ENCODE results near the gene ZBBX.

DNA sequence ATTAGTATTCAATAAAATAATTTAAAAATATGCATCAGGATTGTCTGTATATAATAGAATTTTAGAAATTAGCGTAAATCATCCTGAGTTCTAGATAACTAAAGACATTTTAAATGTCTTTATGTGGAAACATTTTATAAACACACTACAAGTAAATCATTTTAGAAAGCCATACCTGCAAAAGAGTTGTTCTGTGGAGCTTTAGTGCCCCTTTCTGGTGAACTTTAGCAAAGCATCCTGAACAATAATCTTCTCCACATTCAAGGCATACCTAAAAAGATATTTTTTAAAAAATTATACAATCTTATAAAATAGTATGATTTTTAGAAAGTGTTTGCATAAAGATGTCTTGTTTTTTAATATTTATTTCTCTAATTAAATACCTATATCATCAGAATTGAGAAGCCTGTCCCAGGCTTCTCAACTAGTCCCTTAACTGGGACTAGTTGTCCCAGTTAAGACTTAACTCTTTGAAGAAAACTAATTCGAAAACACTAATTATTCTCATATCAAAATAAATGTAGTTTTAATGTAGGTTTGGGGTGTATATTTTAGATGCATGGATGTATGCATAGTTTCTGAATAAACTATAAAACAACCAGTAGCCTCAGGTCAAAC, 29.7 kb downstream of the ZBBX start:
- TF ChIP-seq, protein P1, sequence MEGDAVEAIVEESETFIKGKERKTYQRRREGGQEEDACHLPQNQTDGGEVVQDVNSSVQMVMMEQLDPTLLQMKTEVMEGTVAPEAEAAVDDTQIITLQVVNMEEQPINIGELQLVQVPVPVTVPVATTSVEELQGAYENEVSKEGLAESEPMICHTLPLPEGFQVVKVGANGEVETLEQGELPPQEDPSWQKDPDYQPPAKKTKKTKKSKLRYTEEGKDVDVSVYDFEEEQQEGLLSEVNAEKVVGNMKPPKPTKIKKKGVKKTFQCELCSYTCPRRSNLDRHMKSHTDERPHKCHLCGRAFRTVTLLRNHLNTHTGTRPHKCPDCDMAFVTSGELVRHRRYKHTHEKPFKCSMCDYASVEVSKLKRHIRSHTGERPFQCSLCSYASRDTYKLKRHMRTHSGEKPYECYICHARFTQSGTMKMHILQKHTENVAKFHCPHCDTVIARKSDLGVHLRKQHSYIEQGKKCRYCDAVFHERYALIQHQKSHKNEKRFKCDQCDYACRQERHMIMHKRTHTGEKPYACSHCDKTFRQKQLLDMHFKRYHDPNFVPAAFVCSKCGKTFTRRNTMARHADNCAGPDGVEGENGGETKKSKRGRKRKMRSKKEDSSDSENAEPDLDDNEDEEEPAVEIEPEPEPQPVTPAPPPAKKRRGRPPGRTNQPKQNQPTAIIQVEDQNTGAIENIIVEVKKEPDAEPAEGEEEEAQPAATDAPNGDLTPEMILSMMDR (IDR thresholded peaks at IDR 0.05 in 2 of 3, conservative IDR thresholded peaks at IDR 0.05 in 1 of 3; ENCODE audit: control insufficient read depth in 2 of 3, extremely low read depth in 1 of 3, insufficient read depth in 1 of 3, low read depth in 3 of 3, low read length in 3 of 3): peak; percentile 43 to 55 (median 43); a peak in 5 of 6 replicates
- TF ChIP-seq YBX1 (IDR thresholded peaks at IDR 0.05): no peak
- TF ChIP-seq, protein P2, sequence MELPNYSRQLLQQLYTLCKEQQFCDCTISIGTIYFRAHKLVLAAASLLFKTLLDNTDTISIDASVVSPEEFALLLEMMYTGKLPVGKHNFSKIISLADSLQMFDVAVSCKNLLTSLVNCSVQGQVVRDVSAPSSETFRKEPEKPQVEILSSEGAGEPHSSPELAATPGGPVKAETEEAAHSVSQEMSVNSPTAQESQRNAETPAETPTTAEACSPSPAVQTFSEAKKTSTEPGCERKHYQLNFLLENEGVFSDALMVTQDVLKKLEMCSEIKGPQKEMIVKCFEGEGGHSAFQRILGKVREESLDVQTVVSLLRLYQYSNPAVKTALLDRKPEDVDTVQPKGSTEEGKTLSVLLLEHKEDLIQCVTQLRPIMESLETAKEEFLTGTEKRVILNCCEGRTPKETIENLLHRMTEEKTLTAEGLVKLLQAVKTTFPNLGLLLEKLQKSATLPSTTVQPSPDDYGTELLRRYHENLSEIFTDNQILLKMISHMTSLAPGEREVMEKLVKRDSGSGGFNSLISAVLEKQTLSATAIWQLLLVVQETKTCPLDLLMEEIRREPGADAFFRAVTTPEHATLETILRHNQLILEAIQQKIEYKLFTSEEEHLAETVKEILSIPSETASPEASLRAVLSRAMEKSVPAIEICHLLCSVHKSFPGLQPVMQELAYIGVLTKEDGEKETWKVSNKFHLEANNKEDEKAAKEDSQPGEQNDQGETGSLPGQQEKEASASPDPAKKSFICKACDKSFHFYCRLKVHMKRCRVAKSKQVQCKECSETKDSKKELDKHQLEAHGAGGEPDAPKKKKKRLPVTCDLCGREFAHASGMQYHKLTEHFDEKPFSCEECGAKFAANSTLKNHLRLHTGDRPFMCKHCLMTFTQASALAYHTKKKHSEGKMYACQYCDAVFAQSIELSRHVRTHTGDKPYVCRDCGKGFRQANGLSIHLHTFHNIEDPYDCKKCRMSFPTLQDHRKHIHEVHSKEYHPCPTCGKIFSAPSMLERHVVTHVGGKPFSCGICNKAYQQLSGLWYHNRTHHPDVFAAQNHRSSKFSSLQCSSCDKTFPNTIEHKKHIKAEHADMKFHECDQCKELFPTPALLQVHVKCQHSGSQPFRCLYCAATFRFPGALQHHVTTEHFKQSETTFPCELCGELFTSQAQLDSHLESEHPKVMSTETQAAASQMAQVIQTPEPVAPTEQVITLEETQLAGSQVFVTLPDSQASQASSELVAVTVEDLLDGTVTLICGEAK (IDR thresholded peaks at IDR 0.05; ENCODE audit: borderline replicate concordance): no peak
- no peak for TF ChIP-seq ESRRA (IDR thresholded peaks at IDR 0.05; ENCODE audit: low read length)
- TF ChIP-seq TCF7 (IDR thresholded peaks at IDR 0.05; ENCODE audit: borderline replicate concordance): no peak
- TF ChIP-seq DPF2 (IDR thresholded peaks at IDR 0.05): no peak
- TF ChIP-seq MTA2 (IDR thresholded peaks at IDR 0.05; ENCODE audit: low read depth): no peak
- peak; percentile 66 for TF ChIP-seq RAD21 (IDR thresholded peaks at IDR 0.05; ENCODE audit: insufficient read depth, low read depth, low read length)
- TF ChIP-seq FOXM1 (IDR thresholded peaks at IDR 0.05; ENCODE audit: low read depth, low read length): no peak
- TF ChIP-seq, protein P3, sequence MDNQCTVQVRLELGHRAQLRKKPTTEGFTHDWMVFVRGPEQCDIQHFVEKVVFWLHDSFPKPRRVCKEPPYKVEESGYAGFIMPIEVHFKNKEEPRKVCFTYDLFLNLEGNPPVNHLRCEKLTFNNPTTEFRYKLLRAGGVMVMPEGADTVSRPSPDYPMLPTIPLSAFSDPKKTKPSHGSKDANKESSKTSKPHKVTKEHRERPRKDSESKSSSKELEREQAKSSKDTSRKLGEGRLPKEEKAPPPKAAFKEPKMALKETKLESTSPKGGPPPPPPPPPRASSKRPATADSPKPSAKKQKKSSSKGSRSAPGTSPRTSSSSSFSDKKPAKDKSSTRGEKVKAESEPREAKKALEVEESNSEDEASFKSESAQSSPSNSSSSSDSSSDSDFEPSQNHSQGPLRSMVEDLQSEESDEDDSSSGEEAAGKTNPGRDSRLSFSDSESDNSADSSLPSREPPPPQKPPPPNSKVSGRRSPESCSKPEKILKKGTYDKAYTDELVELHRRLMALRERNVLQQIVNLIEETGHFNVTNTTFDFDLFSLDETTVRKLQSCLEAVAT (IDR thresholded peaks at IDR 0.05): no peak
